ENCODE measurements around the gene NATD1. TPM values are rescaled to one million over a fixed set of nuclear protein-coding genes. Genes with fewer than 3 reads are reported as not detected.

Gene NATD1
- total RNA-seq, 1 experiment from 2014 or later = 7.3 TPM

DNA sequence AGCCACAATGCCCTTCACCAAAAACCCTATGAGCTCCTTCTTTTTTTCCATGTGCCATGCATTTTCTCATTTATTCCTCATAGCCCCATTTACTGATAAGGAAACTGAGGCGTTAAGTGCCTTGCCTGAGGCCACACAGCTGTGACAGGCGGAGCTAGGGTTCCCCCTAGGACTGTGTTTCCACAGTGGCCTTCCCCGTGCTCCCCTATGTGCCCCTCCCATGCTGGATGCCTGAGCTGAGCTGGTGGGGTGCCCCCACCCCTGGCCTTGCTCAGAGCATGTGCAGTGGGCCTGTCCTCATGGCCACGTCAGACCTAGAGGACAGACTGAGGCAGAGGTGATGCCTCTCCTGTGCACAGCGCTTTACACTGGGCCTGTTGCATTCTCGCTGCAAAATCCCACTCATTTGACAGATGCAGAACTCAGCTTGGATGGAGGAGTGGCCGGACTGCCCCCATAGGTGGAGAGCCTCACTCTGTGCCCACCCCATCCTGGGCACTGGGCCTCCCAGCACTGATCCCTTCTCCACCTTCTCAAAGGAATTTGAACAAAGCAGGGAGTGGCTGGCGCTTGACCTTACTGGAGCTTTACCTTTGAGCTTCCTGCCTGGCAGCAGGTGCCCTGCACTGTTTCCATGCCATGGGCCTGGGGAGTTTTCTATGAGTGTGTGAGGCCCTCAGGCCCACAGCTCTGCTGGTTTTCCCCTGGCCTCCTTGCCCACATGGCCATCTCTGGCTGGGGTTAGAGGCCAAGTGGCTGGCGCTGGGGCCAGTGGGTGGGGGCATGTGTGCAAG is 33.9 kb upstream of the NATD1 start:
- no peak overlapping the region for H3K23ac ChIP-seq (ENCODE audit: insufficient read length, low read depth, low read length)
- H2BK20ac ChIP-seq (ENCODE audit: low read depth, low read length, poor library complexity, severe bottlenecking) = no peak overlapping the region
- peaks cover 1% of the 10 kb centered on the region for H3K9me3 ChIP-seq (ENCODE audit: control insufficient read depth, low read depth, low read length)
- no peaks in the 10 kb centered on the region for H4K20me1 ChIP-seq (ENCODE audit: control insufficient read depth, insufficient read depth, insufficient read length)
- H3K14ac ChIP-seq (ENCODE audit: insufficient read depth, low read length) = no peak overlapping the region
- no peak overlapping the region for H3K9ac ChIP-seq (ENCODE audit: extremely low read depth, insufficient read length, low read length)
- H3K79me2 ChIP-seq (ENCODE audit: insufficient read depth, low read length) = no peaks in the 10 kb centered on the region; the same call in 1 of the 2 replicates
- H3K27me3 Mint-ChIP-seq (ENCODE audit: low read depth) = peaks cover 22% of the 10 kb centered on the region
- no peaks in the 10 kb centered on the region for H3K79me1 ChIP-seq (ENCODE audit: insufficient read depth, low read depth, low read length, poor library complexity, severe bottlenecking)
- no peak overlapping the region for H3K18ac ChIP-seq (ENCODE audit: insufficient read length, low read depth, low read length)
- TF ChIP-seq CTCF (conservative IDR thresholded peaks at IDR 0.05) = no peak
- H2BK5ac ChIP-seq (ENCODE audit: insufficient read length, low read length) = no peak overlapping the region
- no peak overlapping the region for H4K8ac ChIP-seq (replicated peaks; ENCODE audit: insufficient read length, low read depth, low read length)
- H4K5ac ChIP-seq (ENCODE audit: insufficient read length, low read depth, low read length) = no peak overlapping the region
- H3K4me2 ChIP-seq (ENCODE audit: insufficient read depth, insufficient read length, low read length) = no peak overlapping the region
- H3K36me3 Mint-ChIP-seq (ENCODE audit: insufficient read depth in 1 of 3, low read depth in 3 of 3) = peaks cover 0 to 10% (median 0%) of the 10 kb centered on the region in 3 experiments; a peak in 5 of 7 replicates
- no peak overlapping the region for H2BK15ac ChIP-seq (ENCODE audit: low read depth, low read length)
- H3K4me1 Mint-ChIP-seq = peaks cover 21 to 22% of the 10 kb centered on the region in 2 experiments
- peaks cover 7% of the 10 kb centered on the region; the same call in 1 of the 2 replicates for H3K27me3 ChIP-seq (ENCODE audit: insufficient read depth, low read length)
- H3K27ac ChIP-seq (ENCODE audit: insufficient read length, low read depth, low read length) = no peak overlapping the region
- peaks cover 15% of the 10 kb centered on the region for H3K23me2 ChIP-seq (ENCODE audit: insufficient read length, low read depth, low read length, poor library complexity, severe bottlenecking)
- no peak overlapping the region for H2BK12ac ChIP-seq (ENCODE audit: insufficient read length, low read depth, low read length)
- DNase-seq = no peak
- H3K4ac ChIP-seq (ENCODE audit: low read depth, low read length) = no peak overlapping the region
- H3T11ph ChIP-seq (ENCODE audit: low read length) = no peak overlapping the region
- WGBS (ENCODE audit: extremely low coverage, insufficient read length, low lambda C conversion rate) = no CpG with 5 or more reads among the region's 9 CpGs
- H3K4me3 Mint-ChIP-seq = peak overlapping the region in 1 of 2 experiments; percentile 92; a peak in 2 of 5 replicates
- H4K91ac ChIP-seq (ENCODE audit: insufficient read length, low read depth, low read length) = no peak overlapping the region
- no peak overlapping the region for H2BK120ac ChIP-seq (ENCODE audit: low read depth, low read length, poor library complexity, severe bottlenecking)
- H2AK5ac ChIP-seq (ENCODE audit: insufficient read length, low read length) = no peak overlapping the region
- no peak overlapping the region for H2AFZ ChIP-seq (ENCODE audit: low read length)
- peak overlapping the region in 1 of 3 experiments; percentile 87; a peak in 2 of 7 replicates for H3K27ac Mint-ChIP-seq
- no peaks in the 10 kb centered on the region for H3K4me1 ChIP-seq (ENCODE audit: insufficient read depth, low read length)
- H3K56ac ChIP-seq (ENCODE audit: insufficient read length, low read depth, low read length) = no peak overlapping the region
- H3K9me3 Mint-ChIP-seq = peaks cover 11% of the 10 kb centered on the region in 2 experiments
